ENCODE measurements around the gene TMC6.

Gene TMC6

GRCh38 chr17:78134899-78135385, 6.4 kb upstream of the TMC6 start:
- DNase-seq (ENCODE audit: low spot score): no peak

- no peak for DNase-seq (ENCODE audit: low spot score)
These were observed 5.7 kb upstream of the TMC6 start for GRCh38 chr17:78133971-78134898.

- no peak for DNase-seq (ENCODE audit: low spot score)
These were observed 4.8 kb upstream of the TMC6 start for GRCh38 chr17:78133179-78133951.

- no peak for DNase-seq (ENCODE audit: low spot score)
These were observed 4.2 kb upstream of the TMC6 start for GRCh38 chr17:78132767-78133178.

- no peak for DNase-seq (ENCODE audit: low spot score)
These were observed 3.6 kb upstream of the TMC6 start for GRCh38 chr17:78132084-78132676.

GRCh38 chr17:78131172-78132083, 2.9 kb upstream of the TMC6 start:
- no peak for DNase-seq (ENCODE audit: low spot score)

GRCh38 chr17:78130437-78131101, 2.0 kb upstream of the TMC6 start, which contains the start of gene TMC8:
Gene TMC8, plus strand, starts transcription at chr17:78130771. Its CDS starts 818 bp downstream, at chr17:78131589.
- DNase-seq (ENCODE audit: low spot score): no peak

GRCh38 chr17:78130090-78130436, 1.5 kb upstream of the TMC6 start:
- no peak for DNase-seq (ENCODE audit: low spot score)

GRCh38 chr17:78129351-78130089, 965 bp upstream of the TMC6 start:
- no peak for DNase-seq (ENCODE audit: low spot score)

- no peak for DNase-seq (ENCODE audit: low spot score)
These were observed 536 bp downstream of the TMC6 start for GRCh38 chr17:78127888-78128550.

GRCh38 chr17:78127239-78127887, 1.2 kb downstream of the TMC6 start:
- no peak for DNase-seq (ENCODE audit: low spot score)

GRCh38 chr17:78126895-78127238, 1.7 kb downstream of the TMC6 start:
- no peak for DNase-seq (ENCODE audit: low spot score)

GRCh38 chr17:78125976-78126894, 2.3 kb downstream of the TMC6 start:
- DNase-seq (ENCODE audit: low spot score): no peak

GRCh38 chr17:78125138-78125913, 3.2 kb downstream of the TMC6 start:
- DNase-seq (ENCODE audit: low spot score): no peak

- DNase-seq (ENCODE audit: low spot score): no peak
These were observed 3.8 kb downstream of the TMC6 start for GRCh38 chr17:78124836-78125137.

GRCh38 chr17:78124081-78124835, 4.3 kb downstream of the TMC6 start:
- no peak for DNase-seq (ENCODE audit: low spot score)
